Cardiac muscle cell (in vitro differentiated cells and primary cell): ENCODE results near the gene PLA2R1. TPM values are rescaled to one million over a fixed set of nuclear protein-coding genes. Genes with fewer than 3 reads are reported as not detected.
A peak's percentile ranks its signal among the peaks of the same experiment; 100 is the strongest.

Source experiments
- DNase-seq, 2 donors: peaks; one replicate each; pipeline versions ENCODE4 v3.0.0 to v3.0.0-alpha.2; 2010 to 2017; ENCODE audit warnings: low read depth in 1 of 2, low spot score in 1 of 2
- H3K27ac ChIP-seq: fragments of 200-600 bp; sonication (generic); 2 replicates; pipeline ENCODE4 v1.5.1; 2016
- H3K27me3 ChIP-seq: fragments of 200-600 bp; sonication (generic); 2 replicates; pipeline ENCODE4 v1.6.0; 2016; ENCODE audit warnings: control low read depth
- H3K36me3 ChIP-seq: fragments of 200-600 bp; sonication (generic); 2 replicates; pipeline ENCODE4 v1.5.1; 2016; ENCODE audit warnings: control low read depth
- H3K4me1 ChIP-seq: fragments of 200-600 bp; sonication (generic); 2 replicates; pipeline ENCODE4 v1.8.1; 2017; ENCODE audit warnings: low read depth, mild to moderate bottlenecking, mixed run types
- H3K4me3 ChIP-seq: fragments of 200-600 bp; sonication (generic); 2 replicates; pipeline ENCODE4 v1.5.1; 2016; ENCODE audit warnings: mild to moderate bottlenecking
- H3K9me3 ChIP-seq: fragments of 200-600 bp; sonication (generic); 2 replicates; pipeline ENCODE4 v1.5.1; 2017; ENCODE audit warnings: low read depth, mild to moderate bottlenecking, control low read depth
- CTCF ChIP-seq: IDR thresholded peaks from 2 replicates; pipeline ENCODE4 v1.5.1; 2012; ENCODE audit warnings: low read depth, mild to moderate bottlenecking, low read length
- polyA plus RNA-seq: library from polyadenylated mRNA; unstranded; fragments of >200 nt; fragmentation: Nextera tagmentation; extraction: Ambion mirVana; gene quantifications from 2 replicates; pipeline ENCODE4 v1.2.1, GENCODE V29; 2016
- total RNA-seq: library from RNA; depleted of rRNA; stranded (reverse); fragments of >200 nt; gene quantifications from 2 replicates; pipeline ENCODE4 v1.2.3, GENCODE V29; 2016

PLA2R1 gene
- total and polyA plus RNA-seq, 2 experiments from 2014 or later, result 0.09 TPM; not detected in 1

- Histone ChIP-seq H3K27me3 (no peaks in the 10 kb centered on the region), H3K9me3 (peaks cover 7% of the 10 kb centered on the region), H3K4me3 (no peak overlapping the region), H3K36me3 (no peaks in the 10 kb centered on the region), H3K27ac (no peak overlapping the region), H3K4me1 (no peaks in the 10 kb centered on the region)
- peak in 1 of 2 donors; percentile 30 for DNase-seq
- peak; percentile 26 for TF ChIP-seq CTCF
These were observed 25.7 kb upstream of the PLA2R1 start for GRCh38 chr2:160087854-160088745.

GRCh38 chr2:160085662-160086061, 23.2 kb upstream of the PLA2R1 start:
- H3K27ac ChIP-seq, result no peak overlapping the region
- no peaks in the 10 kb centered on the region for H3K4me1 ChIP-seq
- H3K36me3 ChIP-seq, result no peaks in the 10 kb centered on the region
- peak; percentile 5 for TF ChIP-seq CTCF
- no peak overlapping the region for H3K4me3 ChIP-seq
- no peak for DNase-seq
- peaks cover 7% of the 10 kb centered on the region for H3K9me3 ChIP-seq
- no peaks in the 10 kb centered on the region for H3K27me3 ChIP-seq

GRCh38 chr2:160077912-160078810, 15.7 kb upstream of the PLA2R1 start:
- Histone ChIP-seq H3K27ac (no peak overlapping the region), H3K9me3 (no peaks in the 10 kb centered on the region), H3K27me3 (no peaks in the 10 kb centered on the region), H3K4me1 (no peaks in the 10 kb centered on the region), H3K4me3 (no peak overlapping the region), H3K36me3 (no peaks in the 10 kb centered on the region)
- TF ChIP-seq CTCF, result no peak
- no peak for DNase-seq

GRCh38 chr2:160076914-160077313, 14.5 kb upstream of the PLA2R1 start:
- TF ChIP-seq CTCF, result no peak
- H3K9me3 ChIP-seq, result no peaks in the 10 kb centered on the region
- H3K27ac ChIP-seq, result no peak overlapping the region
- no peaks in the 10 kb centered on the region for H3K4me1 ChIP-seq
- DNase-seq, result no peak
- no peaks in the 10 kb centered on the region for H3K36me3 ChIP-seq
- no peak overlapping the region for H3K4me3 ChIP-seq
- no peaks in the 10 kb centered on the region for H3K27me3 ChIP-seq

GRCh38 chr2:160076241-160076640, 13.8 kb upstream of the PLA2R1 start:
- no peaks in the 10 kb centered on the region for H3K9me3 ChIP-seq
- DNase-seq, result no peak
- no peaks in the 10 kb centered on the region for H3K36me3 ChIP-seq
- no peaks in the 10 kb centered on the region for H3K4me1 ChIP-seq
- no peak overlapping the region for H3K27ac ChIP-seq
- H3K27me3 ChIP-seq, result no peaks in the 10 kb centered on the region
- no peak overlapping the region for H3K4me3 ChIP-seq
- no peak for TF ChIP-seq CTCF
